Mucosa of rectum (tissue), 2 donors: ENCODE data around the gene HERC3.
"Not testable (repeated sequence)": the region's sequence is repeated elsewhere in the genome, so short reads cannot be mapped to it uniquely, and the experiment has no call there.

Experiments used
- H3K27ac ChIP-seq, 2 donors: one replicate each; pipeline ENCODE4 v1.7.0; 2013; ENCODE audit warnings: inconsistent platforms in 2 of 2, low read depth in 2 of 2, low read length in 2 of 2
- H3K27me3 ChIP-seq, 2 donors: one replicate each; pipeline ENCODE4 v1.7.0; 2013; ENCODE audit warnings: low read length in 2 of 2; ENCODE audit not compliant: control insufficient read depth in 2 of 2, insufficient read depth in 2 of 2
- H3K36me3 ChIP-seq, 2 donors: one replicate each; pipeline ENCODE4 v1.7.0; 2013; ENCODE audit warnings: low read length in 2 of 2; ENCODE audit not compliant: control insufficient read depth in 2 of 2, insufficient read depth in 2 of 2
- H3K4me1 ChIP-seq, 2 donors: one replicate each; pipeline ENCODE4 v1.7.0; 2013; ENCODE audit warnings: low read length in 2 of 2, mild to moderate bottlenecking in 1 of 2; ENCODE audit not compliant: control insufficient read depth in 2 of 2, insufficient read depth in 2 of 2
- H3K4me3 ChIP-seq, 2 donors: one replicate each; pipeline ENCODE4 v1.7.0; 2013; ENCODE audit warnings: low read length in 2 of 2
- H3K9ac ChIP-seq, 2 donors: one replicate each; pipeline ENCODE4 v1.7.0; 2013; ENCODE audit warnings: low read length in 2 of 2, low read depth in 1 of 2, mild to moderate bottlenecking in 1 of 2
- H3K9me3 ChIP-seq, 2 donors: one replicate each; pipeline ENCODE4 v1.7.0; 2013; ENCODE audit warnings: low read length in 2 of 2; ENCODE audit not compliant: control insufficient read depth in 2 of 2
- donor health status: healthy.
- donor health status: Normal muscosa, but diverticular disease.

The HERC3 gene

GRCh38 chr4:88606832-88607231 is 14.6 kb downstream of the HERC3 start:
- H3K36me3 ChIP-seq = peaks cover 19% of the 10 kb centered on the region in 2 donors

GRCh38 chr4:88609387-88609786 is 17.1 kb downstream of the HERC3 start:
- Histone ChIP-seq H3K9ac (no peak overlapping the region), H3K9me3 (no peaks in the 10 kb centered on the region), H3K4me3 (no peak overlapping the region), H3K4me1 (peaks cover 6 to 15% of the 10 kb centered on the region in 2 donors), H3K27me3 (no peaks in the 10 kb centered on the region), H3K27ac (no peak overlapping the region), H3K36me3 (peaks cover 19% of the 10 kb centered on the region in 2 donors)

More at GRCh38 chr4:88606832-88607231, 14.6 kb downstream of the HERC3 start:
- no peaks in the 10 kb centered on the region for H3K9me3 ChIP-seq
- H3K27ac ChIP-seq = no peak overlapping the region
- no peaks in the 10 kb centered on the region for H3K27me3 ChIP-seq
- peaks cover 2 to 13% of the 10 kb centered on the region in 2 donors for H3K4me1 ChIP-seq
- H3K9ac ChIP-seq = no peak overlapping the region
- H3K4me3 ChIP-seq = no peak overlapping the region

DNA sequence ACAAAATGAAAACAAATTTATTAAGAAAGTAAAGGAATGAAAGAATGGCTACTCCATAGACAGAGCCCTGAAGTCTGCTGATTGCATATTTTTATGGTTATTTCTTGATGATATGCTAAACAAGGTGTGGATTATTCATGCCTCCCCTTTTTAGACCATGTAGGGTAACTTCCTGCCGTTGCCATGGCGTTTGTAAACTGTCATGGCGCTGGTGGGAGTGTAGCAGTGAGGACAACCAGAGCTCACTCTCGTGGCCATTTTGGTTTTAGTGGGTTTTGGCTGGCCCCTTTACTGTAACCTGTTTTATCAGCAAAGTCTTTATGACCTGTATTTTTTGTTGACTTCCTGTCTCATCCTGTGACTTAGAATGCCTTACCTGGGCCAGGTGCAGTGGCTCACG is 17.5 kb downstream of the HERC3 start:
- H3K9ac ChIP-seq, H3K27me3 ChIP-seq, H3K9me3 ChIP-seq, H3K27ac ChIP-seq, H3K4me3 ChIP-seq: not testable (repeated sequence)
- Histone ChIP-seq H3K4me1 (peaks cover 6 to 15% of the 10 kb centered on the region in 2 donors), H3K36me3 (peaks cover 19% of the 10 kb centered on the region in 2 donors)

DNA sequence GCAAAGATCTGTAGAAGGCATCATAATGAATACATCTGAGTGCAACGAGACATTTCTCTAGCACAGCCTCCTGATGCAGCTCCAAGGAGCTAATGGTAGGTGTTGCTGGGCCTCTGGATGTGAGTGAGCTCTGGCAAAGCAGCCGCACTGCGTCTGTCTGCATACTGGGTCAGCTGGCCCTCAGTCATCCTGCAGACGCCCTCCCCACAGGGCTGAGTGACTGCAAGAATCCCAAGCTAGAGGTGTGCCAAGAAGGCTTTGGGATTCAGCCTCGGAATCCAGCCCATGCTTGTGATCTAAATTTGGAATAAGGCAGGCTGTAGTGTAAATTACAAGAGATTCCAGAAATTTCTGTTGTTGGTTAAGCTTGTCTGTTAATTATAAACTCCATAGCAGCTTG is 18.5 kb downstream of the HERC3 start:
- H3K27me3 ChIP-seq = no peaks in the 10 kb centered on the region
- no peaks in the 10 kb centered on the region for H3K9me3 ChIP-seq
- H3K4me3 ChIP-seq = no peak overlapping the region
- H3K36me3 ChIP-seq = peaks cover 18% of the 10 kb centered on the region in 2 donors
- H3K4me1 ChIP-seq = peaks cover 6 to 15% of the 10 kb centered on the region in 2 donors
- H3K27ac ChIP-seq = no peak overlapping the region
- no peak overlapping the region for H3K9ac ChIP-seq

DNA sequence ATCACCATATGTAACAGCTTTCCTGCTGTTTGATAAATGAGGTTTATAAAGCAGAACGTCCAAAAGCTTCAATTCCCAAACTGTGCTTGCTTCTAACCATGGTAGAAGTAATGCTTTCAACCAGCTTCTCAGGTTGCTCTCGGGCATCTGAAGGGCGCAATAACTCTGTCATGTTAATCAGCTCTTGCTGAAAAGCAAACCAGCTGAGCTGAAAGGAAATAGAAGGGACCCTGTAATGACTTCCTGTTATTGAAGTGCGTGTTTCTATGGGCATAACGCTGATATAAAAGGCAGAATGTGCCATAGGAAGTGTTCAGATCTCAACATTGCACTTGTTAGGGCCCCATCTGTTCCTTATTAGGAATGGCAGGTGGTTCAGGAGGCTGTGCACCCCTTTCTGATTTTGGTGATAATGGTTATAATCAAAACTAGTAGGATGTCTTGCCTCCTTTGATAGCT is 21.2 kb downstream of the HERC3 start:
- no peaks in the 10 kb centered on the region for H3K27me3 ChIP-seq
- H3K27ac ChIP-seq = peak overlapping the region in 1 of 2 donors; percentile 0
- H3K36me3 ChIP-seq = peaks cover 4 to 5% of the 10 kb centered on the region in 2 donors
- H3K4me3 ChIP-seq = no peak overlapping the region
- H3K9ac ChIP-seq = no peak overlapping the region
- no peaks in the 10 kb centered on the region for H3K9me3 ChIP-seq
- peaks cover 6 to 15% of the 10 kb centered on the region in 2 donors for H3K4me1 ChIP-seq

DNA sequence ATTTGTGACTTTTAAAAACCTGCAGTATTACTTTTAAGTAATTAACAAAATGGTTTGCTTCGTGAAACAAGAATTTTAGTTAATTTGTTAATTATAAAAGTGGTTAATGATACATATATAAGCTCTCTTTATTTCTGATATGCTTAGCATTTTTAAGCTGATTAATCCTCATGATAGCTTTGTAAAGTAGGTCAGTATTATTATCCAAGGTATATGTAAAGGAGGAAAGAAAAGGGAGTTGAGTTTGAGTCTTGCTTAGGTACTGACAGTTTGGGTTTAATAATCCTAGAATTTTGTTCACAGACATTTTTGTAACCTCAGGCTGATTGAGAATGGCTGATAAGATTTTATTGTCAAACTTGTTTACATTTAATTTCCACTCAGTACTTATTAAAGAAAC is 21.8 kb downstream of the HERC3 start:
- Histone ChIP-seq H3K9me3 (no peaks in the 10 kb centered on the region), H3K9ac (no peak overlapping the region), H3K27me3 (no peaks in the 10 kb centered on the region), H3K4me1 (peaks cover 6 to 15% of the 10 kb centered on the region in 2 donors), H3K27ac (no peak overlapping the region), H3K36me3 (peaks cover 0 to 3% of the 10 kb centered on the region in 2 donors), H3K4me3 (no peak overlapping the region)

- no peak overlapping the region for H3K9ac ChIP-seq
- H3K27ac ChIP-seq = no peak overlapping the region
- H3K9me3 ChIP-seq = no peaks in the 10 kb centered on the region
- peaks cover 4% of the 10 kb centered on the region in 2 donors for H3K4me1 ChIP-seq
- H3K27me3 ChIP-seq = no peaks in the 10 kb centered on the region
- no peaks in the 10 kb centered on the region for H3K36me3 ChIP-seq
- H3K4me3 ChIP-seq = no peak overlapping the region
Measured at GRCh38 chr4:88616275-88617150, 24.2 kb downstream of the HERC3 start.

DNA sequence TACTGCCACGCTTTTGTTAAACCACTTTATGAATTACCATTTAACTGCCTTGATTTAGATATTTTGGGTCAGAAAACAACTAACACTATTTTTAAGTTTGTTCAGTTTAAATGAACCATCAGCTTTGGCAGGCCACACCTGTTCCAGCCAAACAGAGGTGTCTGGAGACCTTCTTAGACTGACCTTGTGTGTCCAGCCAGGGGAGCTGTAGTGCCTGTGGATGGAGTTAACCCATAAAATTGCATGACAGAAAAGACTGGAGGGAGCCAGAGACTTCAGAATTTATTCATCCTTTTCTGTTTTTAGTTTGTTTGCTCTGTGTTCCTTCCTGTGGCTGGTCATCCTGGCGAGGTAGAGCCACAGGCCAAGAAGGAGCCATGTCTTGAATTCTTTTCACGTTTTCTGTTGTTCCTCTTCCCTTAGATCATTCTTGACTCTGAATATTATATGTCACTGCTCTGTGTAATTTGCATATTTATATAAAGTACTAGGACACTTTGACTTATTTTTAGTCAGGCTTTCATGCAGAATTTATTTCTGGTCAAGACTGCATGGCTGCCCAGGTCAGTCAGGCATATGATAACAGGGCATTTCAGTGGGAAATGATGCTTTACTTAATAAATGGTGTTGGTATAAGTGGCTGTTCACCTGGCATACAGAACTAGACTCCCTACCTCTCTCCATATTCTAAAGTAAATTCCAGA is 26.7 kb downstream of the HERC3 start:
- Histone ChIP-seq H3K27ac (no peak overlapping the region), H3K27me3 (no peaks in the 10 kb centered on the region), H3K36me3 (peaks cover 0 to 3% of the 10 kb centered on the region in 2 donors), H3K4me1 (no peaks in the 10 kb centered on the region), H3K9ac (no peak overlapping the region), H3K9me3 (no peaks in the 10 kb centered on the region), H3K4me3 (no peak overlapping the region)

GRCh38 chr4:88619971-88620370 is 27.7 kb downstream of the HERC3 start:
- no peak overlapping the region for H3K9ac ChIP-seq
- peaks cover 0 to 3% of the 10 kb centered on the region in 2 donors for H3K36me3 ChIP-seq
- no peak overlapping the region for H3K4me3 ChIP-seq
- peaks cover 0 to 3% of the 10 kb centered on the region in 2 donors for H3K9me3 ChIP-seq
- no peaks in the 10 kb centered on the region for H3K27me3 ChIP-seq
- H3K4me1 ChIP-seq = no peaks in the 10 kb centered on the region
- no peak overlapping the region for H3K27ac ChIP-seq

DNA sequence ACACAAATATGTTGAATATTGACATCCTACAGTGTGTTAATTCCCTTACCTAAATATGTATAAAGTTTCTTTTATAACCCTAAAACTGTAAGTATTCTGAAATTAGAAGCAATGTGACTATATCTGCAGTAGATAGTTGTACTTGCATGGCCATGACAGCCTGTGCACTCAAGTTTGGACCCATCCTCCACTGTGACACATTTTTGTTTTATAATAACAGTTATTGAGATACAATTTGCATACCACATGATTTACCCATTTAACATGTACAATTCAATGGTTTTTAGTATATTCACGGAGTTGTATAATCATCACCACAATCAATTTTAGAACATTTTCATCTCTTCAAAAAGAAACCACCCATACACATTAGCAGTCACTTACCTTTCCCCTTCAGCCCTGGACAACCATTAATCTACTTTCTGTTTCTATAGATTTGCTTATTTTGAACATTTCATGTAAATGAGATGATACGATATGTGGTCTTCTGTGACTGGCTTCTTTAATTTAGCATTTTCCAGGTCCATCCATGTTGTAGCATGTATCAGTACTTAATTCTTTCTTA is 29.6 kb downstream of the HERC3 start:
- Histone ChIP-seq H3K4me3 (no peak overlapping the region), H3K9ac (no peak overlapping the region), H3K27ac (no peak overlapping the region), H3K27me3 (no peaks in the 10 kb centered on the region), H3K4me1 (no peaks in the 10 kb centered on the region), H3K9me3 (peaks cover 0 to 3% of the 10 kb centered on the region in 2 donors), H3K36me3 (peaks cover 0 to 3% of the 10 kb centered on the region in 2 donors)
